Left ventricle myocardium superior (tissue), 1 donor: ENCODE measurements around the gene PRSS50. TPM values are rescaled to one million over a fixed set of nuclear protein-coding genes. Genes with fewer than 3 reads are reported as not detected.
A peak's percentile ranks its signal among the peaks of the same experiment; 100 is the strongest.

Experiments used
- ATAC-seq: fragments of 200-7000 bp; cut with Tn5 transposase; one replicate; pipeline ENCODE4 v1.9.1; 2020; ENCODE audit warnings: mild to moderate bottlenecking, moderate library complexity
- DNase-seq: peaks from one replicate; pipeline ENCODE4 v3.0.0-alpha.2; 2020
- intact Hi-C: fragments of 100-400 bp; cut with micrococcal nuclease; formaldehyde crosslinking; loops from one replicate; pipeline ENCODE4 v1.11.0; 2022
- total RNA-seq: library from RNA; stranded (reverse); fragmentation: NEBNext Ultra II Directional; extraction: Animal tissue kit (Norgen Biotek cat#: 25700); gene quantifications from one replicate; pipeline ENCODE4 v1.2.1, GENCODE V29; 2021
- donor health status: DM: no; HTN: yes; CAD: no; lungs with severe emphysema.

Gene PRSS50
- total RNA-seq, 1 donor from 2014 or later, result 0.10 TPM

- ATAC-seq (peak; percentile 48), DNase-seq (peak; percentile 55)
- intact Hi-C loops, result no loop called here
Observed at GRCh38 chr3:46664971-46665762, 52.5 kb downstream of the PRSS50 start.

- intact Hi-C loops, result no loop called here
- DNase-seq (no peak), ATAC-seq (no peak)
Observed at GRCh38 chr3:46664188-46664970, 53.3 kb downstream of the PRSS50 start.

DNA sequence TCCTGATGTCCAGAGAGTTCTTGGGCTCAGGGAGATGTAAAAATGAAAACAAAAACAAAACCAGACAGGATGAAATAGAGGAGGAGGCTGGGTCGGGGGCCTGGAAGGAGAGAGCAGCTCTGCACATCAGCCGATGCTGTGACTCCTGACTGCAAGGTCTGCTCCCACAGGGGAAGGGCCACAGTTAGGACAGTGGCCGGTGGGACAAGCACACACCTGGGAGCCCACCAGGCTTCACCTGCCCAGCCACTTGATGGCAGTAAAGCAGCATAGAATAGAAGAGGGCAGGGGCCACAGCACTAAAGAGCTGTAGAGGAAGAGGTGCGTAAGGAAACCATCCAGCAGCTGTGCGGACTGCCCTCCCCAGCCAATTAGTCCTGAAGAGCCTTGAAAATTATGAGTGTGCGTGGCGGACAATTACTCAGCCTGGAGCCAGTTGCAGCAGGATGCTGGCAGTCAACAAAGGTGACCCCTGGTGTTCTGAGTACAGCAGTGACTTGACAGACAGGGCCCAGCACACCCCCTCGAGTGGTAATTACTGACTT is 54.0 kb downstream of the PRSS50 start:
- intact Hi-C loops, result no loop called here
- ATAC-seq (peak; percentile 30), DNase-seq (peak; percentile 35)

DNA sequence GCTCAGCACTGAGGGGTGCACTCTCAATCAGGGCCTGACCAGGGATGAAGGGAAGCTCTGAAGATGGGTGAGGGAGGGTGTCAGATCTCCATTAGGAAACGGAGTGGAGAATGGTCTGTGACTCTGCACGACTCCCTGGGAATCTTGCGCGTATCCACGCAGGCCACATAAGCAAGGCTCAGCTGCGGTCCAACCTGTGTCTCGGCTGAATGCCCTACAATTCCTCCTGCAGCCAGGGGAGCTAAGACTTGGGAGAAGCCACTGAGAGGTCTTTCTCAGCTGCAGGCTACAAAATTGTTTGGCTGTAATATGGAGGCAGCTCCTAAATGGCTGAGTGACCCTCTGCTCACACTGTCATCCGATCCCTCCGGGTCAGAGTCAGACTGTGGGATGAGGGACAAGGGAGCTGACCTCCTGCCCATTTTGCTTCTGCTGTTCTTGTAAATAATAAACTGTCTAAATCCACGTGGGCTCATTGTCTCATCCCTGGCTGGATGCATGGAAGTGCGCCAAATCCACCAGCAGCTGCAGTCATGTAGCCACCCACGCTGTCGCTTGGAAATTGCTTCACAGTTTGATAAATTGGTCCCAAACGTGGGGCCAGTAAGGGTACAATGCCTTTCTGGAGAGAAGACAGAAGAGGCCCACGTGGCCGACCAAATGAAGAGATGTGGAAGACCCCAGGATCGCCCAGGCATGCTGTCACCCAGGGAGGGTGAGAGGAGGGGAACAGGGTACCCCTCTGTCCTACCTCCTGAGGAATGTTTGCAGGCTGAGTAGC is 54.7 kb downstream of the PRSS50 start:
- DNase-seq (no peak), ATAC-seq (no peak)
- intact Hi-C loops, result no loop called here

Other genes with a start within 250 kb of the PRSS50 start
- not detected for gene RTP3, start 219.9 kb downstream of the PRSS50 start, total RNA-seq
- 122 TPM for gene LRRC2, start 151.6 kb downstream of the PRSS50 start, total RNA-seq
- gene FAM240A, start 105.3 kb downstream of the PRSS50 start, total RNA-seq, result not detected
- gene ALS2CL, start 24.2 kb downstream of the PRSS50 start, total RNA-seq, result 33.1 TPM
- gene TMIE, start 16.5 kb downstream of the PRSS50 start, total RNA-seq, result 0.74 TPM
- 9,164 TPM for gene MYL3, start 145.6 kb upstream of the PRSS50 start, total RNA-seq
- gene PTH1R, start 159.9 kb upstream of the PRSS50 start, total RNA-seq, result 13.0 TPM